Measurements from ENCODE around the gene VPREB3. TPM values are rescaled to one million over a fixed set of nuclear protein-coding genes. Genes with fewer than 3 reads are reported as not detected.

The VPREB3 gene
- total and polyA plus RNA-seq, 8 donors: 0.78 to 0.80 TPM; not detected in 6

DNA sequence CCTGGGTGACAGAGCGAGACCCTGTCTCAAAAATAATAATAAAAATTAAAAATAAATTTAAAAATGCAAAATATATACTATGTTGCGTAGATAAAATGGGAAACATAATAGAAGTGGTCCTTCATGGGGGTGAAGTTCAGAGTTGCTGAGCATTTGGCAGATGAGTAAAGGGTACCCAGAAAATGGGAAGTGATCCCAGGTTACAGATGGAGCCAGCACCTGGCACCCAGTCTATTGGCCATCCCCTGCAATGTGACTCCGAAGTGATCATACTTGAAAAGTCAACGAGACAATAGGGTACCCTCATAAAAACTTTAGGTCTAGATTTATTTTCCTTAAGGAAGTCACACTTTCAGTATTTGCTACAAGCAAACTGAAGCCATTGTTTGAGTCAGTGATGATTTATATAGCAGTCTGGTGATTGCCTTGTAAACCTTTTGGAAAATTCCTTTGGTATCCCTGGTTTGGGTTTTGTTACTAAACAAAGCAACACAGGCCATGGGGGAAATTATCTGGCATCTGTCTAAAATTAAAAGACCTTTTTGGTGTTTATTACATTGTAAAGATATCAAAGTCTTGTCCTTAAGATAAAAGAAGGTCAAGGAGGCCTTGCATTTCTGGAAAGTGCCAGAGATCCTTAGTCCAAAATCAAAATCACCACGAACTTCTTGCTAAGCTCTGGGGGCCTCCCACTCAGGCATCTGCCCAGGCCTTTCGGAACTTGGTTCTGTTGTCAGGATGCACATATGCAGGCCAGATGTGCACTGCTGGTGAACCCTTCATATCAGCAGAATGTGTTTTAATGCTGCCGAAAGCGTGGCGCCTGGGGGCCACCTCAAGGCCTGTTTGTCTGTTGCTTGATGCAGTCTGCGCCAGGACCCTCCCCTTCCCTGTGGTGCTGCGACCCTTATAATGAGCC is 36.9 kb upstream of the VPREB3 start:
- no peak overlapping the region for H3K4me3 ChIP-seq
- no peaks in the 10 kb centered on the region for H3K9me3 ChIP-seq
- peaks cover 0 to 34% (median 12%) of the 10 kb centered on the region in 3 donors for H3K36me3 ChIP-seq
- ATAC-seq (no peak), DNase-seq (peak in 1 of 6 donors; percentile 24), FAIRE-seq (no peak)
- no peaks in the 10 kb centered on the region for H3K27me3 ChIP-seq
- intact Hi-C loops (cut with DNase I): no loop called here
- WGBS, 2 donors: 73 to 88% methylated on average over 11 of the region's 11 CpGs
- no peak overlapping the region for H3K27ac ChIP-seq
- peaks cover 8 to 24% (median 9%) of the 10 kb centered on the region in 3 donors for H3K4me1 ChIP-seq
- TF ChIP-seq, protein P1, sequence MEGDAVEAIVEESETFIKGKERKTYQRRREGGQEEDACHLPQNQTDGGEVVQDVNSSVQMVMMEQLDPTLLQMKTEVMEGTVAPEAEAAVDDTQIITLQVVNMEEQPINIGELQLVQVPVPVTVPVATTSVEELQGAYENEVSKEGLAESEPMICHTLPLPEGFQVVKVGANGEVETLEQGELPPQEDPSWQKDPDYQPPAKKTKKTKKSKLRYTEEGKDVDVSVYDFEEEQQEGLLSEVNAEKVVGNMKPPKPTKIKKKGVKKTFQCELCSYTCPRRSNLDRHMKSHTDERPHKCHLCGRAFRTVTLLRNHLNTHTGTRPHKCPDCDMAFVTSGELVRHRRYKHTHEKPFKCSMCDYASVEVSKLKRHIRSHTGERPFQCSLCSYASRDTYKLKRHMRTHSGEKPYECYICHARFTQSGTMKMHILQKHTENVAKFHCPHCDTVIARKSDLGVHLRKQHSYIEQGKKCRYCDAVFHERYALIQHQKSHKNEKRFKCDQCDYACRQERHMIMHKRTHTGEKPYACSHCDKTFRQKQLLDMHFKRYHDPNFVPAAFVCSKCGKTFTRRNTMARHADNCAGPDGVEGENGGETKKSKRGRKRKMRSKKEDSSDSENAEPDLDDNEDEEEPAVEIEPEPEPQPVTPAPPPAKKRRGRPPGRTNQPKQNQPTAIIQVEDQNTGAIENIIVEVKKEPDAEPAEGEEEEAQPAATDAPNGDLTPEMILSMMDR (IDR thresholded peaks at IDR 0.05): no peak

DNA sequence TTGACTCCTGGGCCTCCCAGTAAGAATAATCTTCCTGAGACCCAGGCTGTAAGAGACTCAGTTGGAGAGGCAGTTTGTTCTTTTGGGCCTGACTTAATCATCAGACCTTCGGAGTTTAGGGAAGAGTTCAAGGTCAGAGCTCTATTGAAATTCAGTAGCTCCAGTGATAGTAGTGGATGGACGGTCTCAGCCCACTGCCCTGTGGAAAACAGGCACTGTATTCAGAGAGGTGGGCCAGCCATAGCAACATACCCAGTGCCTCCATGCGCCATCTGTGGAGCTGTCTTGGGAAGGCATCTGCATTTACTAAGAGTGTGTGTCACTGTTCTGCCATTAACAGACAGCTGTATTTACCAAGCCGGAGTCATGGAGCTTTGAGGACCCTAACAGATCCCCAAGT is 35.4 kb upstream of the VPREB3 start:
- FAIRE-seq (no peak), ATAC-seq (no peak), DNase-seq (peak in 1 of 6 donors; percentile 8)
- no peak overlapping the region for H3K4me3 ChIP-seq
- no peaks in the 10 kb centered on the region for H3K9me3 ChIP-seq
- H3K36me3 ChIP-seq: peaks cover 0 to 26% (median 7%) of the 10 kb centered on the region in 3 donors
- peaks cover 8 to 24% (median 9%) of the 10 kb centered on the region in 3 donors for H3K4me1 ChIP-seq
- no peaks in the 10 kb centered on the region for H3K27me3 ChIP-seq
- intact Hi-C loops (cut with DNase I): no loop called here
- TF ChIP-seq, protein P1 (IDR thresholded peaks at IDR 0.05): no peak
- 61 to 62% methylated on average over 4 of the region's 4 CpGs for WGBS, 2 donors
- H3K27ac ChIP-seq: no peak overlapping the region

DNA sequence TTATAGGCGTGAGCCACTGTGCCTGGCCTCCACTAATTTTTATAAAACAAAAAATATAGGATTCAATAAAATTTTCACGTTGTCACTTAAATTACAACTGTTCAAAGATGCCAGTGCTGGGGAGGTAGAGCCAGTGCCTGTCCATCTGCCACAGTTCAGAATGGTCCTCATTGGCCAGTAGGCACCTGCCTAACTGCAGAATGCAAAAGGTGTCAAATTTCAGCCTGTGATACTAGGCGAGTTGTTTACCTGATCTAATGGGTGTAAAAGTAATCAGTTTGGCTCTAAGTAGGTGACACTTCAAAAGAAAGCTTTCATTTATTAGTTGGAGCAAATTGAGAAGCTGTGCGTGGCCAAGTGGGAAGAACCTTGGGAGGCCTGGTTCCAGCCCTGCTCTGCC is 34.9 kb upstream of the VPREB3 start:
- 34 to 38% methylated on average over 4 of the region's 4 CpGs for WGBS, 2 donors
- ATAC-seq: no peak
- FAIRE-seq: no peak
- DNase-seq: peak in 1 of 6 donors; percentile 18
- peaks cover 10 to 28% (median 10%) of the 10 kb centered on the region in 3 donors for H3K4me1 ChIP-seq
- H3K27me3 ChIP-seq: no peaks in the 10 kb centered on the region
- peaks cover 0 to 21% (median 2%) of the 10 kb centered on the region in 3 donors for H3K36me3 ChIP-seq
- TF ChIP-seq, protein P1 (IDR thresholded peaks at IDR 0.05): no peak
- no peak overlapping the region for H3K27ac ChIP-seq
- H3K4me3 ChIP-seq: no peak overlapping the region
- H3K9me3 ChIP-seq: no peaks in the 10 kb centered on the region
- intact Hi-C loops (cut with DNase I): no loop called here

DNA sequence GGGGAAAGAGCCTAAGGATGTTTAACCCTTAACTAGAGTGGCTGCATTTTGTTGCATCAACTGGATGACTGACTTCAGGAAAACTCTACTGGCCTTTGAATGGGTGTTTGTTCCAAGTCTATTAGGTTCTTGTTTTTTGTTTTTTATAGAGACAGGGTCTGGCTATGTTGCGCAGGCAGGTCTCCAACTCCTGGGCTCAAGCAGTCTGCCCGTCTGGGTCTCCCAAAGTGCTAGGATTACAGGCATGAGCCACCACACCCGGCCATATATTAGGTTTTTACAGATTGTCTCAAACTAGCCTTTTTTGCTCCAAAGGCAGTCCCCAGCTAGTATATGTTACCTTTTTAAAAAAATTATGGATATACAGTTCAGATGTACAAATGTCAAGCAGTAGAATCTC is 33.7 kb upstream of the VPREB3 start:
- Histone ChIP-seq H3K36me3 (peaks cover 0 to 11% (median 0%) of the 10 kb centered on the region in 3 donors), H3K27ac (no peak overlapping the region), H3K4me1 (peaks cover 16 to 33% (median 16%) of the 10 kb centered on the region in 3 donors), H3K9me3 (no peaks in the 10 kb centered on the region), H3K27me3 (no peaks in the 10 kb centered on the region), H3K4me3 (peak overlapping the region; percentile 60 to 94 (median 88))
- intact Hi-C loops (cut with DNase I): no loop called here
- TF ChIP-seq, protein P1 (IDR thresholded peaks at IDR 0.05): no peak
- FAIRE-seq (no peak), DNase-seq (peak in 1 of 6 donors; percentile 4), ATAC-seq (no peak)
- 60 to 64% methylated on average over 3 of the region's 3 CpGs for WGBS, 2 donors

DNA sequence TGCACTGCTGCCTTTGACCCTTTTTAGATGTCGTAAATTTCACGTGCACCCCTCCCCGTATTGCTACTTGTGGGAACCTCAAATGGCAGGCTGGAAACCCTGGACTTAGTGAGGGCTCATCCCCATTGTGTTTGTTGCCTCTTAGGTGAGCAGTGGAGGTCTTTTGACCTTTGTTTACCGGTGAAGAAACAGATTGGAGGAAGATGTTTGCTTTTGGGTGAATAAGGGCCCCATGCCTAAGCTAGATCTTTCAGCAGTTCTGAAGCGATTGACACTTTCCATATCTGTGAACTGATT is 33.3 kb upstream of the VPREB3 start:
- peaks cover 16 to 33% (median 16%) of the 10 kb centered on the region in 3 donors for H3K4me1 ChIP-seq
- ATAC-seq (peak; percentile 1 to 16 (median 11)), DNase-seq (no peak), FAIRE-seq (no peak)
- H3K9me3 ChIP-seq: no peaks in the 10 kb centered on the region
- 0% methylated on average over 5 of the region's 5 CpGs for WGBS, 2 donors
- peak overlapping the region; percentile 97 to 100 (median 99) for H3K27ac ChIP-seq
- H3K27me3 ChIP-seq: no peaks in the 10 kb centered on the region
- peak overlapping the region; percentile 60 to 94 (median 88) for H3K4me3 ChIP-seq
- intact Hi-C loops (cut with DNase I): no loop called here
- peaks cover 0 to 8% (median 0%) of the 10 kb centered on the region in 3 donors for H3K36me3 ChIP-seq
- TF ChIP-seq, protein P1 (IDR thresholded peaks at IDR 0.05): no peak
